HG02973 (cell line): Measurements from ENCODE around the gene LRP2BP.
"Not testable (repeated sequence)": the region's sequence is repeated elsewhere in the genome, so short reads cannot be mapped to it uniquely, and the experiment has no call there.

Source experiments
- ATAC-seq: cut with Tn5 transposase; IDR thresholded peaks from one replicate; pipeline ENCODE4 v1.9.1; 2021; ENCODE audit warnings: moderate library complexity; ENCODE audit not compliant: unreplicated experiment

The LRP2BP gene

DNA sequence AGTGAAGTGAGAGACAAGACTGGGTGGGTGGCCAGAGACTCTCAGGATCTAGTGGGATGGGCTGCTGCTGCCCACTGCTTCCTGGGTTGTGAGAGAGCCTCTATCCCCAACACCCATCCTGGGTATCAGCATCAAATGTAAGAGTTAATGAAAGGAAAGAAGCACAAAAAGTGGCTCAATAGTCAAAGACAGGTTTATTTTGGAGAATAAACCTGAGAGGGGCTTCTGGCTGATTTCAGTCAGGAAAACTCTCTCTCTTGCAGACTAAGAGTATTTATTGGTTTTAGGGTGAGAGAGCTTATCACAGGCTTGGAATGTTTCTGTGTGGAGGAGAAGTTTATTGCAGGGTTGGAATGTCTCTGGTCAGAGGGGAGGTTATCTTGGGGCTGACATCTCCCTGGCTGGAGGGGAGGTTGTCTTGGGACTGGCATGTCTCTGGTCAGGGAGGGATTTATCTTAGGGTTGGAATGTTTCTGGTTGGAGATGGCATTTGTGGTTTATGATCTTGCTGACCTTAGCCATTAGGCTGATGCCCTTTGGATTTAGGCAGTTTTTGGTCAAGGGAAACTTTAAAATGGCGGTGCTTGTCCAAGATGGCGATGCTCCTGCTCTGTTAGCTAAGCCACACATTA lies 65.7 kb downstream of the LRP2BP start:
- not testable (repeated sequence) for ATAC-seq

GRCh38 chr4:185328586-185328985 lies 67.1 kb downstream of the LRP2BP start:
- ATAC-seq, result no peak

DNA sequence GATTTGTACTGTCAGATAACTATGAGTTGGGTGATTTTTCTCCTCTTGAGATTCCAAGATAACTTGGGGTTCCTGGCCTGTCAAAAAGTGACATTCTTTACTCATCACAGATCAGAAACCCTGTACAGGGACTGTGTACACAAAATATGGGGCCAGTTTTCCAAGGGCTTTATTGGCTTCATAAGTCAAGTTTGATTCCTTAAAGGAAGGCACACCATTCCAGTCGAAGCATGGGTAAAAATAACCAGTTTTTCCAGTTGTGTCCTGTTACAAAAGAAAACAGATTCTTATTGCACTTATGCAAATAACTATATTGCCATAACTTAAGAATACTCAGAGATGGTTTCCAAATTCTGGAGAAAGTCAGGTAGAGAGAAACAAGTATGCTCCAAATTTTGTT lies 70.0 kb downstream of the LRP2BP start:
- not testable (repeated sequence) for ATAC-seq

- not testable (repeated sequence) for ATAC-seq
Observed at GRCh38 chr4:185324361-185324760, 71.4 kb downstream of the LRP2BP start.

GRCh38 chr4:185323606-185324005 lies 72.1 kb downstream of the LRP2BP start:
- ATAC-seq, result no peak

- no peak for ATAC-seq
Observed at GRCh38 chr4:185322803-185323202, 72.9 kb downstream of the LRP2BP start.

GRCh38 chr4:185318679-185319078 lies 77.0 kb downstream of the LRP2BP start:
- no peak for ATAC-seq

GRCh38 chr4:185317880-185318279 lies 77.8 kb downstream of the LRP2BP start:
- ATAC-seq, result no peak

- ATAC-seq, result not testable (repeated sequence)
Observed at GRCh38 chr4:185317462-185317861, 78.3 kb downstream of the LRP2BP start.
